ENCODE measurements around the gene BUB3. TPM values are rescaled to one million over a fixed set of nuclear protein-coding genes. Genes with fewer than 3 reads are reported as not detected.
A peak's percentile ranks its signal among the peaks of the same experiment; 100 is the strongest.

The BUB3 gene, protein sequence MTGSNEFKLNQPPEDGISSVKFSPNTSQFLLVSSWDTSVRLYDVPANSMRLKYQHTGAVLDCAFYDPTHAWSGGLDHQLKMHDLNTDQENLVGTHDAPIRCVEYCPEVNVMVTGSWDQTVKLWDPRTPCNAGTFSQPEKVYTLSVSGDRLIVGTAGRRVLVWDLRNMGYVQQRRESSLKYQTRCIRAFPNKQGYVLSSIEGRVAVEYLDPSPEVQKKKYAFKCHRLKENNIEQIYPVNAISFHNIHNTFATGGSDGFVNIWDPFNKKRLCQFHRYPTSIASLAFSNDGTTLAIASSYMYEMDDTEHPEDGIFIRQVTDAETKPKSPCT
- 162 and 206 TPM in 2 replicates for total RNA-seq (2012; rRNA removed)

DNA sequence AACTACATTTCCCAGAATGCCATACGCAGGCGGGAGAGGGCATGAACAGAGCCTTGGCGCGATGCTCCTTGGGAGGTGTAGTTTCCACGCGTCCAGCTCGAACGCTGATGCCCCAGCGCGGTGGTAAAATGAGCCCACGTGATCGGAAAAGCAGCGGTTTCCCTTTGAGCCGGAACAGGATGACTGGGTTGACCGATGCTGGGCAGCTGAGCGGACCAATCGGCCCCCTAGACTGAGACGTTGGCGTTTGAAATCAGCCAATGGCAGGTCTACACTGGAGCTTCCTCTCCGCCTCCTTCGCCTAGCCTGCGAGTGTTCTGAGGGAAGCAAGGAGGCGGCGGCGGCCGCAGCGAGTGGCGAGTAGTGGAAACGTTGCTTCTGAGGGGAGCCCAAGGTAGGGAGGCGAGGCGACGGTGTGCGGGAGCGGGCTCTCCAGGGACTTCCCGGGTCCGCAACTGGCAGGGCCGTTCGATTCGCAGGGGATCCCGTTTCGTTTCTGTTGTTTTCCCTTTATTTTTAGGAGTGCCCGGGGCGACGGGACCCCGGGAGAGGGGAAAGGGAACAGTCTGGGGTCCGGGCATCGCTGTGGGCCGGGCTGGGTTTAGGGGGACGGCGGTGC, at the start of gene BUB3:
TSS of gene BUB3 (plus strand) at position 311 of the 619 bp plus-strand sequence. CDS start 516 bp downstream, outside the sequence.
- peak within 1 kb of the TSS; percentile 86 for H3K4me2 ChIP-seq (ENCODE audit: low read length)
- peaks cover 47% of the 10 kb centered on the region for H3K4me1 ChIP-seq (ENCODE audit: control insufficient read depth, insufficient read depth, low read length)
- H3K9me3 ChIP-seq (replicated peaks; ENCODE audit: low read length), result no peaks in the 10 kb centered on the region
- H3K4me3 ChIP-seq (ENCODE audit: low read length), result peak within 1 kb of the TSS; percentile 85
- peak within 1 kb of the TSS; percentile 96 for H3K9ac ChIP-seq (ENCODE audit: low read depth, low read length)
- peaks cover 38% of the 10 kb centered on the region for H3K27me3 ChIP-seq (ENCODE audit: control insufficient read depth, insufficient read depth, low read length)
- H3K36me3 ChIP-seq (ENCODE audit: insufficient read depth, low read length), result peaks cover 31% of the 10 kb centered on the region

DNA sequence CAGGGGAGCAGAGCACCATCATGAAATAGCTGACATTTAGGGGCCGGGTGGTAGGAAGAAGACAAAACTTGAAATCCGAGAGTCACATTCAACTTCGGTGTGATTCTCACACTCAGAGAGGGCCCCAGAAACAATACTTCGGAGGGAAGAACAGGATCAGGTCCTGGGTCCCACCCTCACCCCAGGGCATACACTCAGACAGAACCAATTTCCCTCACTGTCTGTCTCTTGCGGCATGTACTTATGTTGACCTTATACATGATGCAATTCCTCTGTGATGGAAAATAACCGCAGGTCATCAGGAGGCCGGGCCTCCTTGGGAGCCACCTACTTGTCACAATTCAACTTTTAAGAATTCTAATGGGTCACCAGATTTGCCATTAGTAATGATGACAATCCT, 44.7 kb upstream of the BUB3 start:
- Histone ChIP-seq H3K36me3 (ENCODE audit: insufficient read depth, low read length) (no peaks in the 10 kb centered on the region), H3K4me3 (ENCODE audit: low read length) (no peak overlapping the region), H3K4me2 (ENCODE audit: low read length) (no peak overlapping the region), H3K4me1 (ENCODE audit: control insufficient read depth, insufficient read depth, low read length) (no peaks in the 10 kb centered on the region), H3K27me3 (ENCODE audit: control insufficient read depth, insufficient read depth, low read length) (peaks cover 6% of the 10 kb centered on the region), H3K9me3 (replicated peaks; ENCODE audit: low read length) (no peaks in the 10 kb centered on the region), H3K9ac (ENCODE audit: low read depth, low read length) (no peak overlapping the region)

DNA sequence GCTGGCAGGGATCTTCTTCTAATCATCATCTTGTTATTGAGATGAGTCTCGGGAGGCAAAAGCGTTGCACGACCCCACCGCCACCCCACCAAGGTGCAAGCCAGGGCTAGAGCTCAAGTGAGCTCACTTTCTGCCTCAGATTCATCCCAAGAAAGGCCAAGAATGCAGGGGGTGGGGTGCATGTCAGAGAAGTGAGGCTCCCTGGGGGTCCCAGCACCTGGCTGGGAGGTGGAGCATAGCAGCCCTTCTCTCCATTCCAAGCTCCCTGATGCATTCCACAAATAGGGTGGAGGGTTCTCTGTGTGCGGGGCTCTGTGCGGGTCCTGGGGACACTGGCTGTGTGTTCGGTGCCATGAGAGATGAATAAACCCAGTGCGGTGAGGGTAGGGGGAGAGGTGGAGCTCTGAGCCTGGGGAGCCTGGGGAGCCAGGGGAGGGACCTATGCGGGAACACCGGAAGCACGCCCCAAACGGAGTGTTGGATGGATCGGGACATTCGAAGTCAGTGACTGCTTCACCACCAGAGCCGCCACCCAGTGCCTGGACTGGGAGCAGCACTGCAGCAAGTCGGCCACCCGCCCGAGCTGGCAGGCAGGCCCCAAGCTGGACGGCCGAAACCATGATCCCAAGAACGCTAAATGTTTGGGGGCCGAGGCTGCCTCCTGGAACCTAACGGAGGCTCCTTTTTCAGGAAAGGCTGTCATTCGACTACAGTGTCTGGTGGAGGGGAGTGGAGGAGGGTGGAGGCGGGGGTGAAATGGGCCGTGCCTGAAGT, 36.4 kb upstream of the BUB3 start:
- H3K4me1 ChIP-seq (ENCODE audit: control insufficient read depth, insufficient read depth, low read length), result no peaks in the 10 kb centered on the region
- peaks cover 24% of the 10 kb centered on the region for H3K27me3 ChIP-seq (ENCODE audit: control insufficient read depth, insufficient read depth, low read length)
- H3K4me3 ChIP-seq (ENCODE audit: low read length), result no peak overlapping the region
- no peaks in the 10 kb centered on the region for H3K36me3 ChIP-seq (ENCODE audit: insufficient read depth, low read length)
- no peaks in the 10 kb centered on the region for H3K9me3 ChIP-seq (replicated peaks; ENCODE audit: low read length)
- no peak overlapping the region for H3K9ac ChIP-seq (ENCODE audit: low read depth, low read length)
- no peak overlapping the region for H3K4me2 ChIP-seq (ENCODE audit: low read length)

DNA sequence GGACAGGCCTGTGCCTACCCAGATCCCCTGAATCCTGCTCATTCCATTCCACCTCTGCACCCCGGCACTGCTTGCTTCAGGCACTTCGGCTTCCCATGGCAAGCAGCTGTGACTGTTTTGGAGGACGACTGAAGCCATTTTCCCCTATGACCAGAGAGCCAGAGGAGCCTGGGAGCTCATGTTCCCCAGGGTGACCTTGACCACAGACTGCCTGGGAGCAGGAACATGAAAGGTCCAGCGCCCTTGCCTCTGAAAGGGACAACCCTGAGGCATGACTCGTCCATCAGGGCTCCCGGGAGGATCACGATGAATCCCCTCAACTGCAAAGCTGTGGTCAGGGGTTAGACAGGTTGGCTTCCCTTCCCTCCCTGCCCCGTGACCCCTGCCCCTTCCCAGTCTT, 35.1 kb upstream of the BUB3 start:
- no peak overlapping the region for H3K9ac ChIP-seq (ENCODE audit: low read depth, low read length)
- H3K4me1 ChIP-seq (ENCODE audit: control insufficient read depth, insufficient read depth, low read length), result no peaks in the 10 kb centered on the region
- H3K4me3 ChIP-seq (ENCODE audit: low read length), result no peak overlapping the region
- no peaks in the 10 kb centered on the region for H3K9me3 ChIP-seq (replicated peaks; ENCODE audit: low read length)
- no peak overlapping the region for H3K4me2 ChIP-seq (ENCODE audit: low read length)
- H3K27me3 ChIP-seq (ENCODE audit: control insufficient read depth, insufficient read depth, low read length), result peaks cover 22% of the 10 kb centered on the region
- H3K36me3 ChIP-seq (ENCODE audit: insufficient read depth, low read length), result no peaks in the 10 kb centered on the region

DNA sequence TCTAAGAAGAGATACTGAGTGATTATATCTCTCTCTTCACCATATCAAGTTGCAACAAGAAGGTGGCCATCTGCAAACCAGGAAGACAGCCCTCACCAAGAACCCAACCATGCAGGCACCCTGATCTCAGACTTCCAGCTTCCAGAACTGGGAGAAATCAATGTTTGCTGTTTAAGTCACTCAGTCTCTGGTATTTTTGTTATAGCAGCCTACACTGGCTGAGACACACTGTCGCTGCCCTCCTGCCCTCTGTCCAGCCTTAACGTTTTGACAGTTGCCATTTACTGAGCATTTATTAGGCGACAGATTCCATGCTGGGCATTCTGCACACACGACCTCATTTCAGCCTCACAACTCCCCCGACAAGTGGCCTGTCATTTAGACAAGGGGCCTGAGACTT, 28.0 kb upstream of the BUB3 start:
- Histone ChIP-seq H3K4me2 (ENCODE audit: low read length) (no peak overlapping the region), H3K4me3 (ENCODE audit: low read length) (no peak overlapping the region), H3K36me3 (ENCODE audit: insufficient read depth, low read length) (no peaks in the 10 kb centered on the region), H3K27me3 (ENCODE audit: control insufficient read depth, insufficient read depth, low read length) (peaks cover 54% of the 10 kb centered on the region), H3K9ac (ENCODE audit: low read depth, low read length) (no peak overlapping the region), H3K9me3 (replicated peaks; ENCODE audit: low read length) (no peaks in the 10 kb centered on the region), H3K4me1 (ENCODE audit: control insufficient read depth, insufficient read depth, low read length) (no peaks in the 10 kb centered on the region)

DNA sequence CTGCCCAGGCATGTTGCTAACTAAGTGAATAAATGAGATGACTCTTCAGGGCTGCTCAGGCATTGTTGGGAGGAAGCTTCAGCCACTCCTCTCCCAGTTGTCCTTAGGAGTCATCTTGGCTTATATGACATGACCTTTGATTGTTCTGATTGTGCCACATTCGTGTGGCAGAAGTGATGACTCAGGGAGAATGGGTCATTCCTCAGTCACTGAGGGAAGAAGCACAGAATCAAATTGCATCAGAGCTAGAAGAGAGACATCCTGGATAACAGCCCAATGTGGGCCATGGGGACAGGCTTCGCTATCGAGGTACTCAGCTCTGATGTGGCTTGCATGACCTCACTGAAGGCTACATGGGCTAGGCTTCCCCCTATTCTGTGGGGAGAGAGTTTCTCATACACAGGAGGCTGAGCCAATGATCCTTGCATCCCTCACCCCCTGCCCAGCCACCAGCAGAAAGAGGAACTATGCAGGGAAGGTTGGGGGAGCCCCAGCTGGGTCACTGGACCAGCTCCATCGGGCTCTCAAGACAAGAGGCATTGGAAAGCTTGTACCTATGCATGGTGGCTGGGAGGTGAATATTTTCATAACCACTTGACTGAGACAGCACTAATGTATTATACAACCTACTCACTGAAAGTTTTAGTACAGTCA, 24.5 kb upstream of the BUB3 start:
- peaks cover 85% of the 10 kb centered on the region for H3K27me3 ChIP-seq (ENCODE audit: control insufficient read depth, insufficient read depth, low read length)

DNA sequence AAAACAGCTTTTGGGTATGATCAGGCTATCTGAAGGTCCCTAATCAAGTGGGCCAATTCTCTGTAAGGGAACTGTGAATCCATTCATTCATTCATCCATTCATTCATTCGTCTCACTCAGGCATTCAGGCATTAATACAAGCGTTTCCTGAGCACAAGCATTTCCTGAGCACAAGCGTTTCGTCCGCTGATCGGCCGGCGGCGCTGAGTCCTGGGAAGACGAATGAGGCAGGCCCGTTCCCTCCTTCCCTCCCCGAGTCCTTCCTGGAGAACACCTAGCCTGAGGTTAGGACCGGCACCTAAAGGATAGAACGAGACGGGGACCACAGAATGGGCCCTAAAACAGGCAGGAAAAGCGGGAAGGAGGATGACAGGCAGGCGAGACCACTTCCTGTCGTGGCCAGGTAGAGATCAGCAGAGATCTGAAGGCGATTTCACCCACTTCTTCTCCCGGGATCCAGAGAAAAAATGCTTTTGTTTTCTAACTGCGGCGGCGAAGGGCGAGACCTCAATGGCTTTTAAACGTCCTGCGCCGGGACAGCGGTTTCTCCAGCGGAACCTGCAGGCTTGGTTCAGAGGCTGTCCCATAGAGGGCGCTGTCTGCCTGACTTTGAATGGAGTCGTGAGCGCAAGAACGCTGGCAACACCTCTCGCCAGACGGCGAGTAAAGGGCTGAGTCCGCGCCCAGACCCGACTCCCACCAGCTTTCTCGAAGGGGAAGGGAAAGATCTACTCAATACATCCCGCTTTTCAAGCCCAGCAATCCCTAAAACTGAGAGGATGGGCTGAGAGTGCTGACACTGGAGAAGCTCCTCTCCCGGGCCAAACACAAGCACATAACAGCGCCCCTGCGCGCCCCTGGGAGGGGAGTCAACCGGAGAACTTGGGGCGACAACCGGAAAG, 21.4 kb upstream of the BUB3 start:
- H3K9me3 ChIP-seq (replicated peaks; ENCODE audit: low read length), result no peaks in the 10 kb centered on the region
- H3K4me3 ChIP-seq (ENCODE audit: low read length), result peak overlapping the region; percentile 65
- peaks cover 96% of the 10 kb centered on the region for H3K27me3 ChIP-seq (ENCODE audit: control insufficient read depth, insufficient read depth, low read length)
- peaks cover 30% of the 10 kb centered on the region for H3K4me1 ChIP-seq (ENCODE audit: control insufficient read depth, insufficient read depth, low read length)
- H3K4me2 ChIP-seq (ENCODE audit: low read length), result peak overlapping the region; percentile 88
- H3K9ac ChIP-seq (ENCODE audit: low read depth, low read length), result no peak overlapping the region
- no peaks in the 10 kb centered on the region for H3K36me3 ChIP-seq (ENCODE audit: insufficient read depth, low read length)

More for the DNA sequence above, 24.5 kb upstream of the BUB3 start:
- Histone ChIP-seq H3K4me2 (ENCODE audit: low read length) (no peak overlapping the region), H3K36me3 (ENCODE audit: insufficient read depth, low read length) (no peaks in the 10 kb centered on the region), H3K9ac (ENCODE audit: low read depth, low read length) (no peak overlapping the region), H3K4me1 (ENCODE audit: control insufficient read depth, insufficient read depth, low read length) (peaks cover 6% of the 10 kb centered on the region), H3K9me3 (replicated peaks; ENCODE audit: low read length) (no peaks in the 10 kb centered on the region), H3K4me3 (ENCODE audit: low read length) (no peak overlapping the region)

DNA sequence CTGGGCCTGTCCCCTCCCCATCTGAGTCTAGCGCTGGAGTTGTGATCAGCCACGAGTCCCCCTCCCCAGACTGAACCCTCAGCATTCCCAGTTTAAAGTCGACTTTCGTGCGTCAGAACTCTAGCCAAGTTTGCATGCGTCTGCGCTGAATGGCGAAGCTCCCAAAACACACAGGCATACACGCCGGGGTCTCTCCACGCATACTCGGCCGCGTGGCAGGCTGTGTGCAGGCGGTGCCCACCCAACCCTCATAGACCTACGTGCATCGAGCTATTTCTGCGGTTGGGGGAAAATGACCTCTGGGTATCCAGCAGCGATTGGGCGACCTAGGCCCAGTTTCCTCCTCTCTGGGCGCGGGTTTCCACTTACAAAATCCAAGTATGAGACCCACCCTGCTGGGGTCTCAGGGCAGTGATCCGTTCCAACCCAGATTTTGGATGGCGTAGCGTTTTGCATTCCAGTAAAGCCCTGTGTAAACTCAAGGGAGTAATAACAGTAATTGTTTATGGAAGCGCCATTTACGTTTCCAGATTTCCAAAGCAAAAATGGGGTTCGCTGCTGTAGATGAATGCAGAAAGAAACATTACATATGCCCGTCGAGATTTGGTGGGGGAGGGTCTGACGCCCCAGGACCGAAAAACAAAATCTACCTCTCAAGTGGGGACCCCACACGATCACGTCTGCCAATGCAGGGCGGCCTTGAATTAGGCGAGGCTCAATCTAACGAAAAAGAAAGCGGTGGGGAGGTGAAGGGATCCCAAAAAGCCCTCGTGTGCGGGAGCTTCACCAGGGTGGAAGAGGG, 20.5 kb upstream of the BUB3 start:
- H3K27me3 ChIP-seq (ENCODE audit: control insufficient read depth, insufficient read depth, low read length), result peaks cover 99% of the 10 kb centered on the region
- peaks cover 30% of the 10 kb centered on the region for H3K4me1 ChIP-seq (ENCODE audit: control insufficient read depth, insufficient read depth, low read length)

DNA sequence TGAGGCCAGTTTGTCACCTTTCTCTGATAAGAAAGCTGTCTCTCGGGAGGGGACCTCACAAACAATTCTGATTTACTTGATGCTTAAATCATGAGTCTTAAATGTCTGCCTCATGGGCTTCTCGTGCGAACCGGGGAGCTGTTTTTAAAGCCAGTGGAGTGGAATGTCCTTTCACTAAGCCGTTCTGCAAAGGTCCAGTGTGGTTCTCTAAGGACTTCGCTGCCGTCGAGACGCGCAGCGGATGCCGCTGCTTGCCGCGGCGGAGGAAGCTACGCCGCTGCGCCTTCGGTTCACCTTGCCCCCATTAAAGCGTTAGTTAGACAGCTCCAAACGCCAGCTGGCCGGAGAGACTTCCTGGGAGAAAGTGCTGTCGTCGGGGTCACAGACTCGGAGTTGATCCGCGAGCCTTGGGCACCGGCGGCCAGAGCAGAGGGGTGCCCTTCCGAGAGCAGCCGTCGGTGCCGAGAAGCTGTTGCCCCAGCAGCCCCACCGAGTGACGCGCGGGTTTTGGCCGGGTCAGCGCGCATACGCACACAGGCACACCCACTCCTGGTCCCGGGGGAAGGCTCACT, 19.8 kb upstream of the BUB3 start:
- peaks cover 30% of the 10 kb centered on the region for H3K4me1 ChIP-seq (ENCODE audit: control insufficient read depth, insufficient read depth, low read length)
- H3K27me3 ChIP-seq (ENCODE audit: control insufficient read depth, insufficient read depth, low read length), result peaks cover 99% of the 10 kb centered on the region
- H3K9ac ChIP-seq (ENCODE audit: low read depth, low read length), result no peak overlapping the region
- no peaks in the 10 kb centered on the region for H3K9me3 ChIP-seq (replicated peaks; ENCODE audit: low read length)
- H3K4me3 ChIP-seq (ENCODE audit: low read length), result no peak overlapping the region
- H3K36me3 ChIP-seq (ENCODE audit: insufficient read depth, low read length), result no peaks in the 10 kb centered on the region
- peak overlapping the region; percentile 20 for H3K4me2 ChIP-seq (ENCODE audit: low read length)

More for the DNA sequence above, 20.5 kb upstream of the BUB3 start:
- Histone ChIP-seq H3K4me3 (ENCODE audit: low read length) (no peak overlapping the region), H3K4me2 (ENCODE audit: low read length) (peak overlapping the region; percentile 88), H3K9ac (ENCODE audit: low read depth, low read length) (no peak overlapping the region), H3K9me3 (replicated peaks; ENCODE audit: low read length) (no peaks in the 10 kb centered on the region), H3K36me3 (ENCODE audit: insufficient read depth, low read length) (no peaks in the 10 kb centered on the region)
